NCI-H1092 (cell line): ENCODE measurements around the gene MTUS2.

Experiments used
- DNase-seq: peaks from one replicate; lab custom pipeline; 2025; lab: John Stamatoyannopoulos, UW

Gene MTUS2

DNA sequence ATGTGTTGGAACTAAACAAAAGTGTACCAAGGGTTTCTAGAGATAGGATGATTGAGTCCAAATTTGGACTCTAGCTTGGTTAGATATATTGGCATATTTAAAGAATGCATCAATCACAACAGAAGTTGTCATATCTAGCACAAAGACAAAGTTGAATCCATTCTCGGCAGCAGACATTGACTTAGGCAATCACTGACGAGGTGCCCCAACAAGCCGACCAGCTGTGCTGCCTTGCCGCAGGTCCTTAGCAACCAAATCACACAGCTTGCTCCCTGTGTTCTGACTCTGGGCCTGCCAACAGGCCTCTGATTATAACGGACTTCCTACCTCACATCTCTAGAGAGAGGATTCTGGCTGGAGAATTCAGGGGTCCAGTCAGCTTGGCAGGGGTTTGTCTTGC, 208.7 kb downstream of the MTUS2 start:
- DNase-seq: no peak

DNA sequence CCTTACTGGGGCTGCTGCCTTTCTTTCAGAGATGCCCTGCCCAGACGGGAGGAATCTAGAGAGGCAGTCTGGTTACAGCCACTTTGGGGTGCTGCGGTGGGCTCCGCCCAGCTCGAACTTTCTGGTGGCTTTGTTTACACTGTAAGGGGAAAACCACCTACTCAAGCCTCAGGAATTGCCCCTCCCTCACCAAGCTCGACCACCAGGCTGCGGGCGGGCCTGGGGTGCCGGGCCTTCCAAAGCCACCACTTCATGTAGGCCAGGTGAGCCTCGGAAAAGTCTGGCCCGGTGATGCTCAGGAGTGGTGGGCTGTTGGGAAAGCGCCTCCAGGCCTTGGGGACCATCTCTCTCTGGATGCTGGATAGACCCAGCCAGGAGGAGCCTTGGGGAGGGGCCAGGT, 218.6 kb downstream of the MTUS2 start:
- DNase-seq: no peak

DNA sequence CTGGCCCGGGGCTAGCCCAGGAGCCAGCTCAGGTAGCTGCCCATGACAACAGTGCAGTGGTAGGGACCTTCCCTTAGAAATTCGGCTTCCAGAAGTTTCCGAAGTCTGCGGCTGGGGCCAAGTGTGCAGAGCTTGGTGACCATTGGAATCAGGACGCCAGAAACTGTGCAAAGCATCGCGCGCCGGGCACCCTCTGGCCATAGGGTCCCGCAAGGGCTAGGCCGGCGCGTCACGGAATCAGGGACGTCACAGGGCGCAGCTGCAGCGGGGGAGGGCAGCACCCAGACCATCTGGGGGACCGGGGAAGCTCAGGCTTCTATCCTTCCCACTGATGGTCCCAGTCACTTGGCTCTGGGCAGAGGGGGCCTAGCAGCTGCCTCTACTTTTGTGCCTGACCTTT, 219.1 kb downstream of the MTUS2 start:
- DNase-seq: no peak

DNA sequence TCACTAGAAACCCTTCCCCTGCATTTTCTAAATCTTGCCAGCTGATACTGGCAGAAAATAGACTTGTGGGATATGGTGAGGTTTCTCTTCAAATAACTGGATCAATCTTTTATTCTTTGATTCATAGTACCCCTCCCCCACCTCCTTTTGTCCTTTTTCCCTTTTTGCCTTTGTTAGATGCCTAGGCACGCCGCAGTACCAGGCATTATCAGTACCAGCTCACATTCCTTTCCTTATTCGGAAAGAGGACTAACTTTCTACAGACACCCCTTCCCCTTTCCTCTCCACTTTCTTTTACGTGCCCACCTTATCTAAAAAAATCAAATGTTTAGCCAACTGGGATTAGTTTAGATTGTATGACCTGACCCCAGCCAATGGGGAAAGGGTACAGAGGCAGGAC, 226.4 kb downstream of the MTUS2 start:
- no peak for DNase-seq

DNA sequence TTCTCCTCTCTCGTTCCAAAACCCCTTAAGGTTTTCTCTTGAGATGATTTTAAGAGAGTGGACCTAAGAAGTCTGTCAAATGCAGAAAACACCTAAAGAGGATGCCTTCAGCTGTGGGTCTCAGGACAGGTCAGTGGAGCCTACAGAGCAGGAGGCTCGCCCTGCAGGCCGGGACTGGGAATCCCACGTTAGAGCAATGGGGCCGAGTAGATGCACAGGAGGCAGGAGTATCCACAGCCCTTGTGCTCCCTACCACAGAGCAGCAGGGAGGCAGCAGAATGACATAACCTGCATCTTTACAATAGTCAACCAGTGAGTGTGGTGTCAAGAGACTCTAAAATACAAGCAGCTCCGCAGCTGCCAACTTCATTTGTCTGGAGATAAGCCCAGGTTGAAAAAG, 229.4 kb downstream of the MTUS2 start:
- no peak for DNase-seq

DNA sequence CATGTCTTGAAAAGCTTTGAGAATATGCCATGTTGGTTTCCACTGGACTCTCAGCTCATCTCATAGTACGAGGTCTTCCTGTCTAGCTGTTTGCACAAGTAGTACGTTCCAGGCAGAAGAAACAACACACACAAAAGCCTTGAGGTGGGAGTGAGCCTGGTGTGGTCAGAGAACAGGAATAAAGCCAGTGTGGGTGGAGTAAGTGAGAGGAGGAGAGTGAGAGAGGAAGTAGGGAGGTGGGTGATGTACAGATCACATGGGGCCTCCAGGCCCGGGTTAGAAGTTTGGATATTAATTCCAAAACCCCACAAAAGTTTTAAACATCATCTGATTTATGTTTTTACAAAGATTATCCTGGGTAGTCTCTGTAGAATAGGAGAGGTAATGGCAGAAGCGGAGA, 230.6 kb downstream of the MTUS2 start:
- DNase-seq: no peak

DNA sequence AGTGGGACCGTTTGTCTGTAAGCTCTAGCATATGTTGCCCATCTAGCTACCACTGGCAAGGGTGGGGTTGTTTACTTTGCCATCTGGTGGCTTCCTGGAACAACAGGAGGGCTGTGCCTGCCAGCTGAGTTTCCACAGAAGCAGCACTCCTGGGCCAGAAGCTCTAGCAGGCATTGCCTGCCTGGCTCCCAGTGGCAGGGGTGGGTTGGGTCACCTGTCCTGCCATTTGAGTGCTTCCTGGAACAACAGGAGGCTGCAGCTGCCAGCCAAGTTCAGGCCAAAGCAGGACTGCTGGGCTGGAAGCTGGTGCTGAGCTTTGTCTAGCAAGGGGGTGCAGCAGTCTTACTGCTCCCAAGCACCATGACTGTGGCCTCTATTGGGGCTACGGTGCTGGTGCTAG, 239.7 kb downstream of the MTUS2 start:
- no peak for DNase-seq

DNA sequence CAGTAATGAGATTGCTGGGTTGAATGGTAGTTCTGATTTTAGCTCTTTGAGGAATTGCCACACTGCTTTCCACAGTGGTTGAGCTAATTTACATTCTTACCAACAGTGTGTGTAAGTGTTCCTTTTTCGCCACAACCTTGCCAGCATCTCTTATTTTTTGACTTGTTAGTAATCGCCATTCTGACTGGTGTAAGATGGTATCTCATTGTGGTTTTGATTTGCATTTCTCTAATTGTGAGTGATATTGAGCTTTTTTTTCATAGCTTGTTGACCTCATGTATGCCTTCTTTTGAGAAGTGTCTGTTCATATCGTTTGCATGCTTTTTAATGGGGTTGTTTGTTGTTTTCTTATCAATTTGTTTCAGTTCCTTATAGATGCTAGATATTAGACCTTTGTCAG, 245.0 kb downstream of the MTUS2 start:
- no peak for DNase-seq

DNA sequence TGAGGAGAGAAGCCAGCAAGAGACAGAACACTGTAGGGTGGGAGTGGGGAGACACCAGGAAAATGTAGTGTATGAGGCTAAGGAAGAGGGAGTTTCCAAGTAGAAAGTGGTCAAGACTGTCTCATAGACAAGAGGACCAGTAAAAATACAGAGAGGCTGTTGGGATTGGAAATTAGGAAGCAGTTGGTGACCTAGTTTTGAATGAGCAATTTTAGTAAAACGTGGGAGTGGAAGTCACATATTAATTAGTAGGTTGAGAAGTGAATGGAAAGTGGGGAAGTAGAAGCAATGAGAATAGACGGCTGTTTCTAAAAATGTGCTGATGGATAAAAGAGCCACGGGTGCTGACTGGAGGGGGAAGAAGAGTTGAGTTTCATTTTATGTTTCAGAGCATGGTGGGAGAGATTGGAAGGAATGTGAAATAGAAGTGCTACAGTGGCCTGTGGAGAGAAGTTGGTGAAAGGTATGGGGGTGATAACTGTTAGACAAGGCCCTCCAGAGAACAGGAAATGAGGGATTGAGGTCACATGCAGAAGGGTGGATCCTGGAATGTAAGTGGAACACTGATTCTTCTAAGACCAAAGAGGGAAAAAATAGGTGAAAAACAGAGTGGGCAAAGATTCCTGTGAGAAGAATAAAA, 247.3 kb downstream of the MTUS2 start:
- no peak for DNase-seq

DNA sequence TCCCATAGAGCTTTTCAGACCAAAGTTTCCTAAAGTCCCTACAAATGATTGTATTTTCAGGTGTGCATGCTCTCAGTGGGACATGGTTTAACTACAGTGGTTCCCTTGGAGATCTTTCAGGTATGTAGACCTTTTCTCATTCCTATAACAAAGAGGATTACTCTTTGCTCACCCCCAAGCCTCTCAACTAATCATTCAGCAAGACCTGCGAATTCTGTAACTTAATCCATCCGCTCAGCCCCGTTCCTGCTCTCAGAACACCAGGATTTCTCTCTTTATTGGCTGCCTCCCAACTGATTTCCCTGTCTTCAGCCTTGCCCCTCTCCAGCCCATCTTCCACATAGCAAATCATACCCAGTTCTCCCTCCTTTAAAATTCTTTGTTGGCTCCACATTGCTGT, 253.6 kb downstream of the MTUS2 start:
- DNase-seq: no peak

DNA sequence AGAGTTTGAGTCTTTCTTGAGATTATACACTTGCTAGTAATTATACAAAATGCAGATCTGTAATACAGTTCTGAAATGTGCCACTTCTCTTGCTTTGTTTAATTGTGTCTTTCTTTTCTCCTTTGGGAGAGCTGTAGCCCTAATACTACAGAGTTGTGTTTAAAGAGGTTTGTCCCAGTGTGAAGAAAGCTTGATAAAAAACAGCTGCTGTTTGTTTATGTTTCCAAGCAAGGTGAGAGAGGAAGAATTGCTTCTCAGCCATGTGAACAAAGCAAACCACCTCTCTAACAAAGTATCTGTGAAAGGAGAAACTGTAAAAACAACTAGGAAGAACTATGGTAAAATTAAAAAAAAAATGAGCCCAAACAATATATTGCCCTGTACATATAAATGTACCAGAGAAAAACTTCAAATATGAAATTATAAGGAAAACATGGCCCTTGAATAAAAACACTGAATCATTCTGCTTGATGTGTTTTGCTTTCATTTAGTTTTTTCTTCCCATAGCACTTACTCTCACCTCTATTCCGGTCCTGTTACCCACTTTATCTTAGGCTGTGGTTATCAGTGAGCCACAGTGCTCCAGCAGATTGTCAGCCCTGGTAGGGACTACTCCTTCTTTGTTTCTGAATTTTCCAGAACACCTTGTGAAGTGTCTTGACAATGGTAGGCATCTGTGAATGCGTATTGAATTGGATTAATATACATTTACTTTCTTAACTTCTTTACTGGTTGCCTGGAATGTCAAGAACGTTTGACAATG, 257.1 kb downstream of the MTUS2 start:
- DNase-seq: no peak

DNA sequence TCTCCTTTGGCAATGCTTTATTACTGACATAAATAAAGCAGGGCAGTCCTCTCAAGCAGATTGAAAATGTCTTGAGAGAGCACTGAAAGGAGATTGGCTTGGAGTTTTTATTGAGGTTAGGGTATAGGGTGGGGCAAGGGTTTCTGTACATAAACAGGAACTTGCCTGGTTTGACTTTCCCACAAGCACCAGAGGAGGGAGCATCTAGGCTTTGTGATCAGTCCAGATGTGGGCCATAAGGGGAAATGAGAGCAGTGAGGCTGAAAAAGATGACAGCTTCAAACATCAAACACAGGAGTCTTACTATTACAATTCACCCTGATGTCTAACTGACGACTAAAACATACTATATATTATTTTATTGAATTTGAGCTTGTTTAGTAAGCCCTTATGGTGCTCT, 260.9 kb downstream of the MTUS2 start:
- DNase-seq: no peak

DNA sequence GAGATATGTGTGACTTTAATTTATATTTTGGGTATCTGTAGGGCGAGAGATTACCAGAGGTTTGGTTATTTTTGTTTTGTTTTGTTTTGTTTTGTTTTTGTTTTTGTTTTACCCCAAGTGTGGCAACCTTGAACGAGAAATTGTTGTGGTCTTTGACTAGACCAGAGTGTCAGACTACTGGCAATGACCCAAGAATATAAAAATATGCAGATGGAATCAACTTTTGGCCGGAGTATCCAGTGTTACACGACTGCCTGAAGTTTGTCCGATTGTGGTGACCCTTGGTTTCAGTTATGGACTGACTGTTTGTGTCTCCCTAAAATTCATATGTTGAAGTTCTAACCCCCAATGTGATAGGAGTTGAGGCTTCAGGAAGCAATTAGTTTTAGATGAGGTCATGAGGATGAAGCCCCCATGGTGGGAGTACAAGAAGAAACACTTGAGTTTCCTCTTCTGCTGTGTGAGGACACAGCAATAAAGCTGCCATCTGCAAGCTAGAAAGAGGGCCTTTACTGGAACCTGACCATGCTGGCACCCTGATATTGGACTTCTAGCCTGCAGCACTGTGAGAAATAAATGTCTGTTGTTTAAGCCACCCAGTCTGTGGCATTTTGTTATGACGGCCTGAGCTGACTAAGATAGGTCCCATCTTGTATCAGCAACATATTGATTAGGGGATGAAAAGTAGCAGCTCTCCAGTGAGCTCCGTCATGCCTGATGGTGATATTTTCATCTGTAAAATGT, 261.7 kb downstream of the MTUS2 start:
- no peak for DNase-seq

DNA sequence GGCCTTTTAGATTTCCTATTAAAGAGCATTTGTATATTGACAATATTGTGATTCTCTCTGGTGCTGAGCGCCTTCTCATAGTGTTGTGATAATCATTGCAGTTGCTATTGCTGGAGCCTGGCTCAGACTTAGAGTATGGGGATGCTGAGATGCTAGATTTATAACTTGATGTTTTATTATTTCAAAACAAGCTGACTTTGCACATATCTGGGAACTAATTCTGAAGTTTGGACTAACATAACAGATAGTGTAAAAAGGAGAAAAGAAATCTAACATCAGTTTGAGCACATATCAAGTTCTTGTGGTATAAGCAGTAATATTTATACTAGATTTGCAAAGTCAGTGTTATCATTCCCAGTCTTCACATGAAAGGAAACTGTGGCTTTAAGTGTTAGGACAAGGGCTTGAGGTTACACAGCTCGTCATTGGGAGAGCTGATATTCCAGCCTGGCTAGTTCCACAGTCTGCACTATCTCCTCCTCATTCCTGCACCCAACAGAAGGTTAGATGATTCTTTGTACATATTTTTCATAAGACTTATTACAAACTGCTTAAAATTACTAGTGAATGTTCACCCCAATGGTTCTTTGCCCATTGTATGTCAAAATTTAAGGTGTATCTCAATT, 279.8 kb downstream of the MTUS2 start:
- no peak for DNase-seq

DNA sequence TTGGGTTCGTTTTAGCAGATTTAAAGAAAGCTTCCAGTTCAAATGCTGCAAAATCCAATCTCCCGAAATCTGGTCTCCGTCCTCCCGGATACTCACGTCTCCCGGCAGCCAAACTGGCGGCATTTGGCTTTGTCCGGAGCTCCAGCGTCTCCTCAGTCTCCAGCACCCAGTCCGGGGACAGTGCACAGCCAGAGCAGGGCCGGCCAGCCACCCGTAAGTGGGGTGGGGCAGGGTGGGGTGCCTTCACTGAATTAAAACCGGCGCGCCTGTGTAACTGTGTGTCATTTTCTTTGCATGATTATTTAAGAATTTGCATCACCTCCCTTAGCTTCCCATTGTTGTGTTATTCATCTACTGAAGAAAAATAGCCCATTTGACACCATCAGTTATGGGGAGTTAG, 280.6 kb downstream of the MTUS2 start:
- no peak for DNase-seq

DNA sequence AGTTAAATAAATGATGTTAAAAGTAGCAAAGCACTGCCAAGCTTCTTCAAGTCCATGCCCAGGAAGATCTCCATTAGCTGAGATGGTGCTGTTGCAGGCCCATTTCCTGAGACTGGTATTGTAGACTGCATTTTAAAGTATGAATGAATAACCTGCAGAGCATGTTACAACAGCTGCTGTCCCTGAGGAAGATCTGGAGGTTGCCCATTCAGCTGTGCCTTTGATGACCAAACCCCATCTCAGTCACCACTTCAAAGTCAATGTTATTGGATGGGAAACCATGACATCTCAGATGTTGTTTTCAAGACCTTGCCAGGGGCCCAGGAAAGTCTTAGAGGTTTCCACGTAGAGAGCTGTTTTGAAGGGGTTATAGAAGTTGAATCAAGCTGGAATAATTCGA, 281.3 kb downstream of the MTUS2 start:
- DNase-seq: no peak

DNA sequence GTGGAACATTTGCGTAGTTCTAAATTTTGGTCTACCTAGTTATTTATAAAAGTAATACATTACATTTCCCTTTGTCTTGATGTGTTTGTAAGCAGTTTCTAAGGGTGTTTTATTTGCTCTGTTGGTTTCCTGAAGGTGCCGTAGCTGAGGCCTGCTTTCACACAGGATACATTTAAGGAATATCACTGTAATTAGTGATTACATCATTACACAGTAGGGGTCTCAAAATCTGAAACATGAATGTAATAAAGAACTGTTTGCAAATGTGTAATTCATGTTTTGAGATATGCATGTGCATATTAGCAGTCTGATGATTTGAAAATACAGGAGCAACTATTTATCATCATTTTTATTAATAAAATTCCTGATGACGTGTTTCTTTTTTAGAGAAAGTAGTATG, 281.8 kb downstream of the MTUS2 start:
- no peak for DNase-seq

DNA sequence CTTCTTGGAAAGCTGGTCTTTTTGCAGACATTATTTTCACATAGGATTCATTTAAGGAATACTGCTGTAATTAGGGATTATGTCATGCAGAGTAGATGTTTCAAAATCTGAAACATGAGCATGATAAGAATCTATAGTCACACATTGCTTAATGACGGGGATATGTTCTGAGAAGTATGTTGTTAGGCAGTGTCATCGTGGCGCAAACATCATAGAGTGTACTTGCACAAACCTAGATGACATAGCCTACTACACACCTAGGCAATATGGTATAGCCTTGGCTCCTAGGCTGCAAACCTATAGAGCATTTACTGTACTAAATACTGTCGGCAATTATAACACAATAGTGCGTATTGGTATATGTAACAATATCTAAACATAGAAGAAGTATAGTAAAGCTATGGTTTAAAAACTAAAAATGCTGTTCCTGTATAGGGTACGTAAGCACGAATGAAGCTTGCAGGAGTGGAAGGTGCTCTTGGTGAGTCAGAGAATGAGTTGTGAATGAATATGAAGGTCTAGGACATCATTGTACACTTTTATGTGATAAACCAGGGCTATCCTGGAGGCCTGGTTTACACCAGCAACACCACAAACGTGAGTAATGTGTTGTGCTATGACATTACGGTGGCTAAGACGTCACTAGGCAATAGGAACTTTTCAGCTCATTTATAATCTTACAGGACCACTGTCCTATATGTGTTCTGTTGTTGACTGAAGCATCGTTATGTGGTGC, 283.1 kb downstream of the MTUS2 start:
- no peak for DNase-seq

DNA sequence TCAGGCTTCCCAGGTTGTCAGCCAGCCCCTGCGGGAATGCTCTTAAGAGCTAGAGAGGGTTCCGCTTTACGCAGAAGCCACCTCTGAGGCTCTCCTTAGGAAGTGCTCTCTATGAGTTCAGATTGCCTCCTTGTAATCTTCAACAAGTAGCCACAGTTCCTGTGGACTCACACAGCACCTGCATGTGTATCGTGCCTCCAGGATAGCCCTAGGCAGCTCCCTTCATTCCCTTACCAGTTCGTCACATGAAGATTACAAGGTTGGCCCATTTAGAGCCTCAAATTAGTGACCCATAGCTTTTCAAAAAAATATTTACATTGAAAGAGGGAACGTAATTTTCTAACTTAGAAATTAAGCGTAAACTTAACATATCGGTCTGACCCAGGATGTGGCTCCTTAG, 284.3 kb downstream of the MTUS2 start:
- DNase-seq: no peak

DNA sequence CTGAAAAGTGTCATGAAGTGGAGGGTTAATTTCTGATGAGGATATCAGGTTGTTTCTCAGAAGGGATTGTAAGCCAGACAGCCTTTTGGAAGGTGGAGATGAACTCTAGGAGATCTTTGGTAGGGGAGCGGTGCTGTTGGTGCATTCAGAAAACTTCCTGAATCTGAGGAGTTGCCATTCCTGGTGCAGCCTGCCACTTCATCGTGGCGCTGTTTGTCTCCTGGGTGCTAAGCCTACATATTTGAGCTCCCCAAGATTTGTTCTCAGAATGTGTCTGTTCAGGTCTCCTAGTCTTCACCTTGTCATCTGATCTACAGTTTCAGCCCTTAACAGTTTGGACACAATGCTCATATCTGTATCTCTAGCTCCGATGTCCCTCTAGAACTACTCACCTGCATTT, 285.6 kb downstream of the MTUS2 start:
- DNase-seq: no peak

DNA sequence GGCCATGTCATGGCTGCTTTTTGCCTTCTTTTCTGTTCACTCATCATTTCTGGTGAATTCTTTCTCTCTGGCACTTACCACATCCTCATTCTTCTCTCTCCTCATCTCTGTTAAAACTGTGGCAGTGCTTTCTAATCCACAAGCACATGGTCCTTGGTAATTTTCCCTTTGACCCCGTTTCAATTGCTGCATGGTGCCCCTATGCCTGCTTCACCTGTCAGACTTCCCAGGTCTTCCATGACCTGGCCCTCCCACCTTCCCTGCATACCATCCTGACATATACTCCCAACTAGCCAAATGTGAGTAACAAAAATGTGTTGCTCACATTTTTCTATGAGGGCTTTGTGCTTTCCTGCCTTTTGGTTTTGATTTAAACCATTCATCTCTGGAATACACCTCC, 286.5 kb downstream of the MTUS2 start:
- DNase-seq: no peak
